ENCODE results near the gene MACROD2. TPM values are rescaled to one million over a fixed set of nuclear protein-coding genes. Genes with fewer than 3 reads are reported as not detected.

Gene MACROD2
- total and polyA plus RNA-seq, 9 donors = 3.7 to 25.5 (median 7.8) TPM

- no peaks in the 10 kb centered on the region for H3K4me1 ChIP-seq (ENCODE audit: insufficient read depth)
- intact Hi-C loops (cut with DNase I) = no loop called here
- H3K9me3 ChIP-seq = no peaks in the 10 kb centered on the region
- no peaks in the 10 kb centered on the region for H3K36me3 ChIP-seq
- no peak overlapping the region for H3K27ac ChIP-seq
- H3K4me3 ChIP-seq = no peak overlapping the region
- no peak for DNase-seq
- H3K27me3 ChIP-seq = no peaks in the 10 kb centered on the region
- TF ChIP-seq CTCF (IDR thresholded peaks at IDR 0.05) (no peak), POLR2A (IDR thresholded peaks at IDR 0.05) (no peak), EP300 (IDR thresholded peaks at IDR 0.05) (no peak)
Observed at GRCh38 chr20:14896569-14896968, 901.3 kb downstream of the MACROD2 start.

GRCh38 chr20:14897608-14898007, 902.3 kb downstream of the MACROD2 start:
- Histone ChIP-seq H3K4me3 (no peak overlapping the region), H3K27me3 (no peaks in the 10 kb centered on the region), H3K4me1 (ENCODE audit: insufficient read depth) (no peaks in the 10 kb centered on the region), H3K36me3 (no peaks in the 10 kb centered on the region), H3K27ac (no peak overlapping the region), H3K9me3 (no peaks in the 10 kb centered on the region)
- TF ChIP-seq CTCF (IDR thresholded peaks at IDR 0.05) (no peak), POLR2A (IDR thresholded peaks at IDR 0.05) (no peak)
- intact Hi-C loops (cut with DNase I) = no loop called here
- 90 to 92% (median 91%) methylated on average over 1 of the region's 1 CpG for WGBS, 3 donors
- DNase-seq = no peak

GRCh38 chr20:14902432-14903089, 907.2 kb downstream of the MACROD2 start:
- 74 to 81% (median 75%) methylated on average over 4 of the region's 4 CpGs for WGBS, 3 donors
- Histone ChIP-seq H3K27ac (no peak overlapping the region), H3K36me3 (no peaks in the 10 kb centered on the region), H3K27me3 (no peaks in the 10 kb centered on the region), H3K9me3 (no peaks in the 10 kb centered on the region), H3K4me1 (ENCODE audit: insufficient read depth) (no peaks in the 10 kb centered on the region), H3K4me3 (no peak overlapping the region)
- no peak for DNase-seq
- intact Hi-C loops (cut with DNase I) = no loop called here
- TF ChIP-seq POLR2A (IDR thresholded peaks at IDR 0.05) (no peak), EP300 (IDR thresholded peaks at IDR 0.05) (no peak), CTCF (IDR thresholded peaks at IDR 0.05) (no peak)

DNA sequence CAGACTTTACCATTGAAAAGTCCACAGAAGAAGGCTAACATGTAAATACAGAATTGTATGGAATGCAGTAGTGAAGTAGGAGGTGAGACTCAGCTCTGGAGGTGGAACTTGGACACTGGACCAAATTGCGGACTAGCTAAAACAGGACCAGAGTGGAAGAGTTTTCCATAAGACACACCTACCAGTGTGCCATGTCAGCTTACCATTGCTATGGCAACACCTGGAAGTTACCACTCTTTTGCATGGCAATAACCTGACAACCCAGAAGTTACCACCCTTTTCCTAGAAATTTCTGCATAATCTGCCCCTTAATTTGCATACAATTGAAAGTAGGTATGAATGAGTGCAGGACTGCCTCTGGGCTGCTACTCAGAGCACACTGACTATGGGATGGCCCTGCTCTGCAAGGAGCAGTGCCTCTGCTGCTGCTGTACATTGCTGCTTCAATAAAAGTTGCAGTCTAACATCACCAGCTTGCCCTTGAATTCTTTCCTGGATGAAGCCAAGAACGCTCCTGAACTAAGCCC, 911.7 kb downstream of the MACROD2 start:
- H3K36me3 ChIP-seq = no peaks in the 10 kb centered on the region

More for the DNA sequence above, 911.7 kb downstream of the MACROD2 start:
- Histone ChIP-seq H3K27me3 (no peaks in the 10 kb centered on the region), H3K27ac (no peak overlapping the region), H3K4me3 (no peak overlapping the region), H3K4me1 (ENCODE audit: insufficient read depth) (no peaks in the 10 kb centered on the region), H3K9me3 (no peaks in the 10 kb centered on the region)
- no peak for DNase-seq
- TF ChIP-seq POLR2A (IDR thresholded peaks at IDR 0.05) = no peak
- TF ChIP-seq CTCF (IDR thresholded peaks at IDR 0.05) = no peak
- no peak for TF ChIP-seq EP300 (IDR thresholded peaks at IDR 0.05)
- WGBS, 3 donors = 83 to 91% (median 86%) methylated on average over 2 of the region's 2 CpGs
- intact Hi-C loops (cut with DNase I) = no loop called here

All from ovary (tissue), 9 donors.